ENCODE data around the gene ZNF648. TPM values are rescaled to one million over a fixed set of nuclear protein-coding genes. Genes with fewer than 3 reads are reported as not detected.

The ZNF648 gene
- total RNA-seq, 1 experiment from 2014 or later, result not detected

DNA sequence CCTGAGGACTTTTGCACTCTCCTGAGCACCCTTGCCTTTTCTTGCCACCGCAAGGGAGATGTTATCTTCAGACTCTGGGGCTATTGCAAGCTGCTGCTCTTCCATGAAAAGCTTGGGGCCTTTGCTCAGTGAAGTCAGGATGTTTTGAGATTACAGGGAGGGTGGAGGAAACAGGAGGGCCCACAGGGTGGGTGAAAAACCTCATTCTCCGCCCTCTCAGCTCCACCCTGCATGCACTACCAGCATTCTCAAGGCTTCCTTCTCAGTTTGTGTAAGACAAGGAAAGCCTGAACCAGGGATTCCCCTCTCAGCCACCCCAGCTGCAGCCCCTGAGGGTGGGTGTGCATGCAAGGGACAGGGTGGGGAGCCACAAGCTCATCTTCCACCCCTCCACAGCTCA, 25.8 kb upstream of the ZNF648 start:
- Histone ChIP-seq H3K4me1 (ENCODE audit: insufficient read depth, low read length, poor library complexity, severe bottlenecking) (no peaks in the 10 kb centered on the region), H3K27ac (ENCODE audit: low read depth, low read length, poor library complexity, severe bottlenecking) (no peak overlapping the region), H3K9me3 (ENCODE audit: low read depth, low read length, poor library complexity, severe bottlenecking) (no peaks in the 10 kb centered on the region), H3K4me3 (ENCODE audit: low read depth, low read length, poor library complexity, severe bottlenecking) (no peak overlapping the region), H3K27me3 (replicated peaks; ENCODE audit: insufficient read depth, low read depth, low read length, poor library complexity) (no peaks in the 10 kb centered on the region), H3K36me3 (ENCODE audit: insufficient read depth, low read length, poor library complexity, severe bottlenecking) (no peaks in the 10 kb centered on the region)
- intact Hi-C loops (cut with micrococcal nuclease; ENCODE audit: unreplicated experiment), result loop anchor here (5.0 kb wide), 1 partner anchor 695 kb away; no protein-coding TSS in a partner anchor
- CTCF ChIA-PET, result interaction anchor here (0.6 kb wide), 1 partner anchor 508 kb away, joined by 3 read pairs; no protein-coding TSS in a partner anchor
- TF ChIP-seq, protein P1, sequence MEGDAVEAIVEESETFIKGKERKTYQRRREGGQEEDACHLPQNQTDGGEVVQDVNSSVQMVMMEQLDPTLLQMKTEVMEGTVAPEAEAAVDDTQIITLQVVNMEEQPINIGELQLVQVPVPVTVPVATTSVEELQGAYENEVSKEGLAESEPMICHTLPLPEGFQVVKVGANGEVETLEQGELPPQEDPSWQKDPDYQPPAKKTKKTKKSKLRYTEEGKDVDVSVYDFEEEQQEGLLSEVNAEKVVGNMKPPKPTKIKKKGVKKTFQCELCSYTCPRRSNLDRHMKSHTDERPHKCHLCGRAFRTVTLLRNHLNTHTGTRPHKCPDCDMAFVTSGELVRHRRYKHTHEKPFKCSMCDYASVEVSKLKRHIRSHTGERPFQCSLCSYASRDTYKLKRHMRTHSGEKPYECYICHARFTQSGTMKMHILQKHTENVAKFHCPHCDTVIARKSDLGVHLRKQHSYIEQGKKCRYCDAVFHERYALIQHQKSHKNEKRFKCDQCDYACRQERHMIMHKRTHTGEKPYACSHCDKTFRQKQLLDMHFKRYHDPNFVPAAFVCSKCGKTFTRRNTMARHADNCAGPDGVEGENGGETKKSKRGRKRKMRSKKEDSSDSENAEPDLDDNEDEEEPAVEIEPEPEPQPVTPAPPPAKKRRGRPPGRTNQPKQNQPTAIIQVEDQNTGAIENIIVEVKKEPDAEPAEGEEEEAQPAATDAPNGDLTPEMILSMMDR (conservative IDR thresholded peaks at IDR 0.05; ENCODE audit: low read depth, low read length), result no peak
- TF ChIP-seq EZH2 (IDR thresholded peaks at IDR 0.05; ENCODE audit: borderline replicate concordance, low read depth, low read length, poor library complexity, severe bottlenecking), result no peak
- POLR2A ChIA-PET (ENCODE audit: low non-redundant PET), result no interaction called here
- BruUV-seq (replicated peaks), result no TSS peak
- DNase-seq (ENCODE audit: low spot score), result no peak

DNA sequence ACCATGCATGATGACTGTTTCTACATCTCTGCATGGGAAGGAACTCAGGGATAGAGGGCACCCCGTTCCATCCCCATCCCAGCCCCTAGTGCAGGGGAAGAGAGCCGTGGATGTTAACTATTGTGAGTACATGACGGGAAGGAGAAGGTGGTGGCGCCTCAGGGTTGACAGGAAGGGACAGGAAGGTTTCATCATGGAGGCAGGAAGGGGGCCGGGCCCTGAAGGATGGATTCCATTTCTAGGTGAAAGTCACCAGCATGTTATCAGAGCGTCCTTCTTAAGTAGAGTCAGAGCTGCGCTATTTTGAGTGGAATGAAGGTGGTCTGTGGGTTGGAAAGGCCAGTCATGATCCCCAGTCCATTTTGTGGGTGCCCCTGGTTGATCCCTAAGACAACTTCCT, 25.1 kb upstream of the ZNF648 start:
- no peaks in the 10 kb centered on the region for H3K4me1 ChIP-seq (ENCODE audit: insufficient read depth, low read length, poor library complexity, severe bottlenecking)
- H3K9me3 ChIP-seq (ENCODE audit: low read depth, low read length, poor library complexity, severe bottlenecking), result no peaks in the 10 kb centered on the region
- intact Hi-C loops (cut with micrococcal nuclease; ENCODE audit: unreplicated experiment), result loop anchor here (5.0 kb wide), 1 partner anchor 696 kb away; no protein-coding TSS in a partner anchor
- ChIA-PET POLR2A (ENCODE audit: low non-redundant PET) (no interaction called here), CTCF (no interaction called here)
- DNase-seq (ENCODE audit: low spot score), result no peak
- no peak overlapping the region for H3K27ac ChIP-seq (ENCODE audit: low read depth, low read length, poor library complexity, severe bottlenecking)
- no TSS peak for BruUV-seq (replicated peaks)
- TF ChIP-seq EZH2 (IDR thresholded peaks at IDR 0.05; ENCODE audit: borderline replicate concordance, low read depth, low read length, poor library complexity, severe bottlenecking), result no peak
- TF ChIP-seq, protein P1 (conservative IDR thresholded peaks at IDR 0.05; ENCODE audit: low read depth, low read length), result no peak
- no peaks in the 10 kb centered on the region for H3K27me3 ChIP-seq (replicated peaks; ENCODE audit: insufficient read depth, low read depth, low read length, poor library complexity)
- H3K4me3 ChIP-seq (ENCODE audit: low read depth, low read length, poor library complexity, severe bottlenecking), result no peak overlapping the region
- H3K36me3 ChIP-seq (ENCODE audit: insufficient read depth, low read length, poor library complexity, severe bottlenecking), result no peaks in the 10 kb centered on the region

DNA sequence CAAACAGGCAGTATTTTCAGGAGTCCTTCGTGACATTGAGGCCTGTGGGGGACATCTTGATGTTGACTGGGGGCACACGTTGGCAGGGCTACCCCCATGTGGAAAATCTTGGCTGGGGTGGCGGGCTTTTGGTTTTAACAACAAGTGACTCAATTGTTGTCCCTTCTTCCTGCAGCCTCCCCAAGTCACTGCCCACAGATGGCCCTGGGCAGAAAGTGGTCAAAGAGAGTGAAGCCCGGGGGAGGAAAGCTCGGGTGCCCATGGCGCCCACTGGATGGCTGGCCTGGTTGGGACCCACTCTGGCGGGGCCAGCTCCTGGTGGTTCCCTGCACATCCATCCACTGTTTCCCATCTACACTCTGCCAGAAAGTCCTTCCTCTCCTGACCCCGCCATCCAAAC, 24.6 kb upstream of the ZNF648 start:
- no TSS peak for BruUV-seq (replicated peaks)
- intact Hi-C loops (cut with micrococcal nuclease; ENCODE audit: unreplicated experiment), result loop anchor here (5.0 kb wide), 1 partner anchor 696 kb away; no protein-coding TSS in a partner anchor
- Histone ChIP-seq H3K9me3 (ENCODE audit: low read depth, low read length, poor library complexity, severe bottlenecking) (no peaks in the 10 kb centered on the region), H3K27me3 (replicated peaks; ENCODE audit: insufficient read depth, low read depth, low read length, poor library complexity) (no peaks in the 10 kb centered on the region), H3K4me3 (ENCODE audit: low read depth, low read length, poor library complexity, severe bottlenecking) (no peak overlapping the region), H3K36me3 (ENCODE audit: insufficient read depth, low read length, poor library complexity, severe bottlenecking) (no peaks in the 10 kb centered on the region), H3K4me1 (ENCODE audit: insufficient read depth, low read length, poor library complexity, severe bottlenecking) (no peaks in the 10 kb centered on the region), H3K27ac (ENCODE audit: low read depth, low read length, poor library complexity, severe bottlenecking) (no peak overlapping the region)
- CTCF ChIA-PET, result interaction anchor here (0.5 kb wide), 1 partner anchor 486 kb away, joined by 4 read pairs; no protein-coding TSS in a partner anchor
- TF ChIP-seq EZH2 (IDR thresholded peaks at IDR 0.05; ENCODE audit: borderline replicate concordance, low read depth, low read length, poor library complexity, severe bottlenecking), result no peak
- DNase-seq (ENCODE audit: low spot score), result no peak
- POLR2A ChIA-PET (ENCODE audit: low non-redundant PET), result no interaction called here

DNA sequence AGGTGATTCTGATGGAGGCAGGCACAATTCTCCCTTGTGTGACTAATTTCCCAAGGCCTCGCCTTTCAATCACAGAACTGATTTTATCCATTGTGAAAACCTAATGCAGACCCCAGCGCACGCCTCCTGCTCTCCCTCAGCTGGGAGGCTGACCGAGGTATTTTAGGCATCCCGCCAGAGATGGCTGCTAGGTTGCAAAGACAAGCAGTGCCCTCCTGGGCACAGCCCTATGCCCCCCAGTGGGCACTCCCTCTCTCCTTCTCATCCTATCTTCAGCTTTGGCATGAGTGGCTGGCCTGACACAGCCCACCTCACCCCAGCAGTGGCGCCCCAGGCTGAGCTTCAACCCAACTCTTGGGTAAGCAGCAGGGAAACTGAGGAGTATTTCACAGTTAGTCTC, 24.2 kb upstream of the ZNF648 start:
- no peak for DNase-seq (ENCODE audit: low spot score)
- CTCF ChIA-PET, result interaction anchor here (0.5 to 1.5 kb wide), 2 partner anchors 311 to 486 kb away, joined by 4 to 9 read pairs; no protein-coding TSS in a partner anchor
- intact Hi-C loops (cut with micrococcal nuclease; ENCODE audit: unreplicated experiment), result loop anchor here (1.0 to 5.0 kb wide), 3 partner anchors 311 to 697 kb away; no protein-coding TSS in a partner anchor
- Histone ChIP-seq H3K27me3 (replicated peaks; ENCODE audit: insufficient read depth, low read depth, low read length, poor library complexity) (no peaks in the 10 kb centered on the region), H3K9me3 (ENCODE audit: low read depth, low read length, poor library complexity, severe bottlenecking) (no peaks in the 10 kb centered on the region), H3K27ac (ENCODE audit: low read depth, low read length, poor library complexity, severe bottlenecking) (no peak overlapping the region), H3K4me1 (ENCODE audit: insufficient read depth, low read length, poor library complexity, severe bottlenecking) (no peaks in the 10 kb centered on the region), H3K36me3 (ENCODE audit: insufficient read depth, low read length, poor library complexity, severe bottlenecking) (no peaks in the 10 kb centered on the region), H3K4me3 (ENCODE audit: low read depth, low read length, poor library complexity, severe bottlenecking) (no peak overlapping the region)
- TF ChIP-seq, protein P1 (conservative IDR thresholded peaks at IDR 0.05; ENCODE audit: low read depth, low read length), result no peak
- no peak for TF ChIP-seq EZH2 (IDR thresholded peaks at IDR 0.05; ENCODE audit: borderline replicate concordance, low read depth, low read length, poor library complexity, severe bottlenecking)
- BruUV-seq (replicated peaks), result no TSS peak
- POLR2A ChIA-PET (ENCODE audit: low non-redundant PET), result no interaction called here

Data from A673 (cell line).